ENCODE data around the gene TSPAN14.

DNA sequence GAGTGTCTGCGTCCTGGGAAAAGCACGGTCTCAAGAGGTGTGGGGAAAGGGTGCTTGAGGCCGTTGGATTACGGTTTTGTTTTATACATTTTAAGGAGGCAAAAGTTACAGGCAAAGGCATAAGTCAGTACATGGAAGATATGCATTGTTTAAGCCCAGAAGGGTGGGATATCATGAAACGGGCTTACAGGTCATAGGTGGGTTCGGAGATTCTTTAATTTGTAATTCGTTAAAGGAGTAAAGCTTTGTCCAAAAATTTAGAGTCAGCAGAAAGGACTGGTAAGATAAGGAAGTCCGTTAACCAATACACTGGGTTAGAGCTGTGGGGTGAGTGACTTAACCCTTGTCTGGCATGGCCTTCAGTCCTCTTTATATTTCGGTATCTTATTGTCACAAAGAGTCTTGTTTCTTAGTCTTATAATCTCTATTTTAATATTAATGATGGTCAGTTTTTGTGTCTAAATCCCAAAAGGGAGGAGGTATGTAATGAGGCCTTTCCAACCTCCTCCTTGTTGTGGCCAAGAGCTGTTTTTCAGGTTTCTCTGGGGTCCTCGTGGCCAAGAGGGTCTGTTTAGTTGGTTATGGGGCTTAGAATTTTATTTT lies 12.7 kb downstream of the TSPAN14 start:
- TF ChIP-seq CTCF (conservative IDR thresholded peaks at IDR 0.05; ENCODE audit: low read length) (no peak), EZH2phosphoT487 (IDR thresholded peaks at IDR 0.05; ENCODE audit: borderline replicate concordance) (no peak)
